Measurements from ENCODE around the gene ARSA. TPM values are rescaled to one million over a fixed set of nuclear protein-coding genes. Genes with fewer than 3 reads are reported as not detected.

ARSA gene
- total and polyA plus RNA-seq, 2 donors (not counting 3 experiments of a cell fraction or from before 2014, with no cell fraction given), result 22.3 to 33.6 TPM

- DNase-seq (ENCODE audit: low read depth, low spot score) (no peak), FAIRE-seq (no peak)
- Histone ChIP-seq H2AFZ (ENCODE audit: low read depth, low read length) (no peak overlapping the region), H3K9ac (replicated peaks; ENCODE audit: extremely low read depth, insufficient read depth, low read length) (no peak overlapping the region), H3K9me1 (replicated peaks; ENCODE audit: control insufficient read depth, extremely low read depth, insufficient read depth, low read length) (no peaks in the 10 kb centered on the region), H4K20me1 (replicated peaks; ENCODE audit: control insufficient read depth, extremely low read depth, insufficient read depth, low read length) (no peaks in the 10 kb centered on the region), H3K4me2 (ENCODE audit: insufficient read depth, low read length) (no peak overlapping the region), H3K79me2 (ENCODE audit: control insufficient read depth, insufficient read depth, low read length) (no peaks in the 10 kb centered on the region), H3K9me3 (replicated peaks; ENCODE audit: control insufficient read depth, insufficient read depth, low read length) (no peaks in the 10 kb centered on the region), H3K4me3 (replicated peaks in 1 of 3; ENCODE audit: insufficient read depth in 1 of 3, low read depth in 1 of 3, low read length in 3 of 3) (no peak overlapping the region), H3K36me3 (ENCODE audit: control insufficient read depth in 2 of 2, extremely low read depth in 1 of 2, insufficient read depth in 2 of 2, low read length in 2 of 2) (no peaks in the 10 kb centered on the region), H3K4me1 (ENCODE audit: control insufficient read depth, extremely low read depth, insufficient read depth, low read length) (peaks cover 6% of the 10 kb centered on the region), H3K27ac (ENCODE audit: insufficient read depth, low read depth, low read length) (no peak overlapping the region), H3K27me3 (ENCODE audit: control insufficient read depth in 2 of 2, insufficient read depth in 2 of 2, low read length in 2 of 2) (peaks cover 7 to 10% of the 10 kb centered on the region in 2 experiments)
- intact Hi-C loops (cut with micrococcal nuclease) (no loop called here), dilution Hi-C loops (cut with MboI; ENCODE audit: extremely low pct_ligation_motif_present, low sequenced_read_pairs) (no loop called here)
- POLR2A ChIA-PET, result no interaction called here
- no TSS peak for BruUV-seq (replicated peaks)
- CTCF ChIA-PET, result interaction anchor here (0.8 to 1.2 kb wide), 2 partner anchors 24 to 33 kb away, joined by 3 to 4 read pairs; partner anchors contain the start of gene SYCE3
- TF ChIP-seq POLR2A (IDR thresholded peaks at IDR 0.05; ENCODE audit: low read depth, low read length) (no peak), JUN (IDR thresholded peaks at IDR 0.05; ENCODE audit: borderline replicate concordance, insufficient read depth, insufficient read length, low read depth) (no peak)
Measured at GRCh38 chr22:50587407-50587806, 40.5 kb downstream of the ARSA start.

- H3K27ac ChIP-seq (ENCODE audit: insufficient read depth, low read depth, low read length), result no peak overlapping the region
- H4K20me1 ChIP-seq (replicated peaks; ENCODE audit: control insufficient read depth, extremely low read depth, insufficient read depth, low read length), result no peaks in the 10 kb centered on the region
- CTCF ChIA-PET, result no interaction called here
- no peak for DNase-seq (ENCODE audit: low read depth, low spot score)
- H3K79me2 ChIP-seq (ENCODE audit: control insufficient read depth, insufficient read depth, low read length), result peaks cover 6% of the 10 kb centered on the region
- no peak for FAIRE-seq
- no peak overlapping the region for H3K4me2 ChIP-seq (ENCODE audit: insufficient read depth, low read length)
- POLR2A ChIA-PET, result no interaction called here
- dilution Hi-C loops (cut with MboI; ENCODE audit: extremely low pct_ligation_motif_present, low sequenced_read_pairs), result no loop called here
- peaks cover 7 to 10% of the 10 kb centered on the region in 2 experiments for H3K27me3 ChIP-seq (ENCODE audit: control insufficient read depth in 2 of 2, insufficient read depth in 2 of 2, low read length in 2 of 2)
- no peaks in the 10 kb centered on the region for H3K36me3 ChIP-seq (ENCODE audit: control insufficient read depth in 2 of 2, extremely low read depth in 1 of 2, insufficient read depth in 2 of 2, low read length in 2 of 2)
- H3K9me1 ChIP-seq (replicated peaks; ENCODE audit: control insufficient read depth, extremely low read depth, insufficient read depth, low read length), result no peaks in the 10 kb centered on the region
- no TSS peak for BruUV-seq (replicated peaks)
- H3K4me3 ChIP-seq (replicated peaks in 1 of 3; ENCODE audit: insufficient read depth in 1 of 3, low read depth in 1 of 3, low read length in 3 of 3), result no peak overlapping the region
- no peaks in the 10 kb centered on the region for H3K9me3 ChIP-seq (replicated peaks; ENCODE audit: control insufficient read depth, insufficient read depth, low read length)
- no peak overlapping the region for H2AFZ ChIP-seq (ENCODE audit: low read depth, low read length)
- TF ChIP-seq CTCF (IDR thresholded peaks at IDR 0.05; ENCODE audit: extremely low read depth in 1 of 2, insufficient read depth in 1 of 2, low read depth in 1 of 2, low read length in 2 of 2), result no peak
- no peak for TF ChIP-seq MAX (IDR thresholded peaks at IDR 0.05; ENCODE audit: insufficient read depth, insufficient read length)
- TF ChIP-seq JUN (IDR thresholded peaks at IDR 0.05; ENCODE audit: borderline replicate concordance, insufficient read depth, insufficient read length, low read depth), result no peak
- no peak for TF ChIP-seq FOS (IDR thresholded peaks at IDR 0.05; ENCODE audit: borderline replicate concordance, insufficient read depth, low read length)
- no peak for TF ChIP-seq POLR2AphosphoS5 (IDR thresholded peaks at IDR 0.05; ENCODE audit: insufficient read depth, low read depth, low read length)
- TF ChIP-seq POLR2A (IDR thresholded peaks at IDR 0.05; ENCODE audit: low read depth, low read length), result no peak
- TF ChIP-seq GATA2 (IDR thresholded peaks at IDR 0.05; ENCODE audit: insufficient read depth, insufficient read length, low read depth, low read length), result no peak
- no peak for TF ChIP-seq EZH2 (IDR thresholded peaks at IDR 0.05; ENCODE audit: borderline replicate concordance, low read depth, low read length, severe bottlenecking)
- TF ChIP-seq MYC (IDR thresholded peaks at IDR 0.05; ENCODE audit: low read depth, low read length), result no peak
- H3K9ac ChIP-seq (replicated peaks; ENCODE audit: extremely low read depth, insufficient read depth, low read length), result no peak overlapping the region
- H3K4me1 ChIP-seq (ENCODE audit: control insufficient read depth, extremely low read depth, insufficient read depth, low read length), result peaks cover 11% of the 10 kb centered on the region
- intact Hi-C loops (cut with micrococcal nuclease), result no loop called here
Measured at GRCh38 chr22:50586416-50586815, 41.5 kb downstream of the ARSA start.
